A673 (cell line): Measurements from ENCODE around the gene TMEM229B.

Source experiments
- CTCF ChIP-seq: fragments of 300-800, 200-600 bp; sonication (generic); conservative IDR thresholded peaks from 2 replicates; pipeline ENCODE4 v1.5.1; 2017; ENCODE audit warnings: low read depth, mild to moderate bottlenecking, antibody characterized with exemption, low read length, moderate library complexity, mixed read lengths
- EZH2 ChIP-seq: fragments of 200-600 bp; sonication (generic); IDR thresholded peaks from 2 replicates; pipeline ENCODE4 v1.6.1; 2017; ENCODE audit warnings: borderline replicate concordance, low read depth, mild to moderate bottlenecking, mixed read lengths, antibody characterized with exemption, low read length; ENCODE audit not compliant: poor library complexity, severe bottlenecking

- TF ChIP-seq CTCF (no peak), EZH2 (no peak)
Measured at GRCh38 chr14:67483579-67484285, 4.8 kb downstream of the TMEM229B start.
